Body of pancreas (tissue), 4 donors: Measurements from ENCODE around the gene PDE6D. TPM values are rescaled to one million over a fixed set of nuclear protein-coding genes. Genes with fewer than 3 reads are reported as not detected.

Experiments used
- ATAC-seq: fragments of 150-250 bp; one replicate; pipeline ENCODE4 v1.9.1; 2016
- DNase-seq, 4 donors: peaks; one replicate each; pipeline ENCODE4 v3.0.0-alpha.2; 2019
- H3K27ac ChIP-seq, 4 donors: fragments of 200-600 bp; sonication (generic); 1 replicate in 3 of 4; 2 replicates in 1 of 4; pipeline versions ENCODE4 v1.5.1 to v1.6.1; 2016 to 2019; ENCODE audit warnings: mild to moderate bottlenecking in 1 of 4, mixed read lengths in 1 of 4, moderate library complexity in 1 of 4
- H3K27me3 ChIP-seq, 2 donors: fragments of 200-600 bp; sonication (generic); one replicate each; pipeline ENCODE4 v1.6.0; 2016; ENCODE audit warnings: mild to moderate bottlenecking in 1 of 2
- H3K36me3 ChIP-seq, 2 donors: fragments of 200-600 bp; sonication (generic); replicated peaks in 1 of 2; 2 replicates each; pipeline ENCODE4 v1.5.1; 2016; ENCODE audit warnings: low read depth in 2 of 2; ENCODE audit not compliant: insufficient read depth in 1 of 2
- H3K4me1 ChIP-seq: fragments of 200-600 bp; sonication (generic); one replicate; pipeline ENCODE4 v1.6.0; 2016
- H3K4me3 ChIP-seq, 2 donors: fragments of 200-600 bp; sonication (generic); 1 replicate in 1 of 2; 2 replicates in 1 of 2; pipeline ENCODE4 v1.5.1; 2016 to 2019
- H3K9me3 ChIP-seq, 3 donors: fragments of 200-600 bp; sonication (generic); 1 replicate in 2 of 3; 2 replicates in 1 of 3; pipeline ENCODE4 v1.5.1; 2016
- CTCF ChIP-seq, 7 experiments: fragments of 450-650 bp in 4 of 7; fragments of 200-600 bp in 3 of 7; sonication (generic) in 3 of 7; IDR thresholded peaks; one replicate each; pipeline ENCODE4 v1.5.1; 2016 to 2019; ENCODE audit warnings: antibody characterized with exemption in 7 of 7
- POLR2A ChIP-seq, 3 donors: fragments of 450-650 bp; IDR thresholded peaks; one replicate each; pipeline ENCODE4 v1.6.1; 2016; ENCODE audit warnings: antibody characterized with exemption in 3 of 3, mild to moderate bottlenecking in 2 of 3
- WGBS, 2 donors: methylation state at CpG; one replicate each; pipeline ENCODE4 v1.1.5; 2017; 5-methylcytosine and 5-hydroxymethylcytosine counted together
- intact Hi-C: fragments of 100-400 bp; cut with DNase I; formaldehyde crosslinking; loops from one replicate; pipeline ENCODE4 v1.15.1; 2023
- total RNA-seq, 2 donors: library from RNA; depleted of rRNA; stranded (reverse); fragments of >200 nt; gene quantifications; one replicate each; pipeline ENCODE4 v1.1.0, GENCODE V29; 2016

Gene PDE6D
- total RNA-seq, 2 donors from 2014 or later, result 2.6 to 15.0 TPM

GRCh38 chr2:231707927-231708772 is 72.9 kb downstream of the PDE6D start, which contains the start of gene PTMA:
PTMA (plus strand) TSS chr2:231708525; CDS start chr2:231708707, 182 bp downstream.
- H3K27me3 ChIP-seq, result no peaks in the 10 kb centered on the region
- no peaks in the 10 kb centered on the region for H3K9me3 ChIP-seq
- H3K27ac ChIP-seq, result peak within 1 kb of the TSS; percentile 97 to 100 (median 98)
- H3K36me3 ChIP-seq, result peaks cover 6 to 7% of the 10 kb centered on the region in 2 donors
- peak; percentile 72 for ATAC-seq
- DNase-seq, result peak; percentile 100
- peaks cover 51% of the 10 kb centered on the region for H3K4me1 ChIP-seq
- peak; percentile 96 to 99 (median 99) for TF ChIP-seq POLR2A (IDR thresholded peaks at IDR 0.05)
- TF ChIP-seq CTCF (IDR thresholded peaks at IDR 0.05), result peak in 4 of 7 experiments; percentile 1 to 29 (median 20)
- intact Hi-C loops, result no loop called here
- peak within 1 kb of the TSS; percentile 97 to 99 for H3K4me3 ChIP-seq
- 1% methylated on average over 22 to 69 of the region's 97 CpGs for WGBS, 2 donors

- Histone ChIP-seq H3K4me3 (no peak overlapping the region), H3K36me3 (peaks cover 5 to 6% of the 10 kb centered on the region in 2 donors), H3K9me3 (no peaks in the 10 kb centered on the region), H3K27me3 (no peaks in the 10 kb centered on the region), H3K4me1 (peaks cover 51% of the 10 kb centered on the region), H3K27ac (peak overlapping the region; percentile 97 to 100 (median 98))
- DNase-seq (peak in 1 of 4 donors; percentile 82), ATAC-seq (peak; percentile 1)
- intact Hi-C loops, result no loop called here
- no peak for TF ChIP-seq CTCF (IDR thresholded peaks at IDR 0.05)
- peak in 1 of 3 donors; percentile 93 for TF ChIP-seq POLR2A (IDR thresholded peaks at IDR 0.05)
- 2% methylated on average over 26 of the region's 30 CpGs; no CpG with 5 or more reads in 1 of the 2 donors for WGBS, 2 donors
These were observed 73.5 kb downstream of the PDE6D start for GRCh38 chr2:231707625-231707926.

GRCh38 chr2:231706731-231707624 is 74.1 kb downstream of the PDE6D start:
- WGBS, 2 donors, result 0 to 1% methylated on average over 28 to 66 of the region's 66 CpGs
- Histone ChIP-seq H3K4me1 (peaks cover 51% of the 10 kb centered on the region), H3K27me3 (no peaks in the 10 kb centered on the region), H3K4me3 (peak overlapping the region; percentile 33 to 53), H3K27ac (peak overlapping the region; percentile 97 to 100 (median 98)), H3K36me3 (peaks cover under 1 to 2% of the 10 kb centered on the region in 2 donors), H3K9me3 (no peaks in the 10 kb centered on the region)
- intact Hi-C loops, result no loop called here
- DNase-seq (peak; percentile 98 to 99 (median 99)), ATAC-seq (peak; percentile 49)
- TF ChIP-seq POLR2A (IDR thresholded peaks at IDR 0.05), result peak; percentile 69 to 94 (median 92)
- TF ChIP-seq CTCF (IDR thresholded peaks at IDR 0.05), result peak; percentile 60 to 98 (median 94)

DNA sequence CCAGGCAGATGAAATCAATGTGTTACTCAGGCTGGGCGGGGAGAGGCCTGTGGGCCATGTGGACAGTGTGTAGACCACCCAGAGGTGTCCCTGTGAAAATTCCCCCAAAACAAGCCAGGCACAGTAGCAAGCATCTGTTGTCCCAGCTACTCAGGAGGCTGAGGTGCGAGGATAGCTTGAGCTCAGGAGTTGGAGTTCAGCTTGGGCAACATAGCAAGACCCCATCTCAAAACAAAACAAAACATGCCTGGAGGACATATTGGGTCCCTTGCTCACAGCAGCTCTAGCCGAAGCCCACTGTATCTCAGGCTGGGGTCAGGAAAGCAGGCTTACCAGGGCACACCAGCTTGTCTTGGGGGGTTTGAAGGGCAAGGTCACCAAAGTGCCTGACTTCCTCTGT is 77.1 kb downstream of the PDE6D start:
- H3K36me3 ChIP-seq, result no peaks in the 10 kb centered on the region
- H3K4me3 ChIP-seq, result no peak overlapping the region
- WGBS, 2 donors, result 93 to 97% methylated on average over 3 of the region's 3 CpGs
- intact Hi-C loops, result no loop called here
- no peak for DNase-seq
- no peaks in the 10 kb centered on the region for H3K9me3 ChIP-seq
- TF ChIP-seq POLR2A (IDR thresholded peaks at IDR 0.05), result no peak
- TF ChIP-seq CTCF (IDR thresholded peaks at IDR 0.05), result no peak
- no peak overlapping the region for H3K27ac ChIP-seq
- no peak for ATAC-seq
- H3K4me1 ChIP-seq, result peaks cover 48% of the 10 kb centered on the region
- H3K27me3 ChIP-seq, result no peaks in the 10 kb centered on the region
